Peyer's patch (tissue), 4 donors: Measurements from ENCODE around the gene ERC1. TPM values are rescaled to one million over a fixed set of nuclear protein-coding genes. Genes with fewer than 3 reads are reported as not detected.

Experiments
- DNase-seq, 3 donors: peaks; one replicate each; pipeline ENCODE4 v3.0.0-alpha.2; 2017 to 2019
- H3K27ac ChIP-seq, 4 donors: fragments of 200-600 bp; sonication (generic); one replicate each; pipeline ENCODE4 v1.5.1; 2016 to 2019
- H3K27me3 ChIP-seq, 2 donors: fragments of 200-600 bp; sonication (generic); one replicate each; pipeline ENCODE4 v1.5.1; 2019
- H3K36me3 ChIP-seq, 3 donors: fragments of 200-600 bp; sonication (generic); one replicate each; pipeline ENCODE4 v1.5.1; 2016 to 2019
- H3K4me1 ChIP-seq, 4 donors: fragments of 200-600 bp; sonication (generic); one replicate each; pipeline ENCODE4 v1.5.1; 2016 to 2019
- H3K4me3 ChIP-seq, 4 donors: fragments of 200-600 bp; sonication (generic); 1 replicate in 3 of 4; 2 replicates in 1 of 4; pipeline ENCODE4 v1.5.1; 2016 to 2019; ENCODE audit warnings: mild to moderate bottlenecking in 1 of 4
- H3K9me3 ChIP-seq, 4 donors: fragments of 200-600 bp; sonication (generic); one replicate each; pipeline ENCODE4 v1.5.1; 2016 to 2019; ENCODE audit warnings: mild to moderate bottlenecking in 1 of 4
- CTCF ChIP-seq, 6 experiments: fragments of 450-650 bp in 4 of 6; fragments of 200-600 bp in 2 of 6; sonication (generic) in 1 of 6; IDR thresholded peaks; one replicate each; pipeline ENCODE4 v1.5.1; 2017 to 2019; ENCODE audit warnings: antibody characterized with exemption in 6 of 6, mild to moderate bottlenecking in 3 of 6, moderate library complexity in 1 of 6
- POLR2A ChIP-seq, 2 donors: fragments of 450-650 bp; IDR thresholded peaks; one replicate each; pipeline ENCODE4 v1.5.1; 2017; ENCODE audit warnings: antibody characterized with exemption in 2 of 2, mild to moderate bottlenecking in 2 of 2, moderate library complexity in 2 of 2
- total RNA-seq, 4 donors: library from RNA; depleted of rRNA; stranded (reverse); fragments of >200 nt; gene quantifications; one replicate each; pipeline ENCODE4 v1.1.0, GENCODE V29; 2016

The ERC1 gene
- total RNA-seq, 4 donors from 2014 or later = 26.5 to 184 (median 31.7) TPM

- Histone ChIP-seq H3K4me3 (no peak overlapping the region), H3K36me3 (no peaks in the 10 kb centered on the region), H3K27ac (no peak overlapping the region), H3K27me3 (no peaks in the 10 kb centered on the region), H3K9me3 (no peaks in the 10 kb centered on the region), H3K4me1 (no peaks in the 10 kb centered on the region)
- no peak for TF ChIP-seq POLR2A (IDR thresholded peaks at IDR 0.05)
- TF ChIP-seq CTCF (IDR thresholded peaks at IDR 0.05) = no peak
- DNase-seq = no peak
Measured at GRCh38 chr12:955939-956338, 35.1 kb upstream of the ERC1 start.

- Histone ChIP-seq H3K9me3 (no peaks in the 10 kb centered on the region), H3K27me3 (no peaks in the 10 kb centered on the region), H3K4me3 (no peak overlapping the region), H3K4me1 (no peaks in the 10 kb centered on the region), H3K36me3 (no peaks in the 10 kb centered on the region), H3K27ac (no peak overlapping the region)
- TF ChIP-seq POLR2A (IDR thresholded peaks at IDR 0.05) (no peak), CTCF (IDR thresholded peaks at IDR 0.05) (no peak)
- DNase-seq = no peak
Measured at GRCh38 chr12:958588-959123, 32.4 kb upstream of the ERC1 start.

GRCh38 chr12:966724-967123 is 24.3 kb upstream of the ERC1 start:
- H3K4me1 ChIP-seq = no peaks in the 10 kb centered on the region
- TF ChIP-seq CTCF (IDR thresholded peaks at IDR 0.05) (no peak), POLR2A (IDR thresholded peaks at IDR 0.05) (no peak)
- H3K27ac ChIP-seq = no peak overlapping the region
- DNase-seq = no peak
- H3K9me3 ChIP-seq = no peaks in the 10 kb centered on the region
- H3K27me3 ChIP-seq = no peaks in the 10 kb centered on the region
- H3K4me3 ChIP-seq = no peak overlapping the region
- no peaks in the 10 kb centered on the region for H3K36me3 ChIP-seq

GRCh38 chr12:967641-968040 is 23.4 kb upstream of the ERC1 start:
- Histone ChIP-seq H3K4me3 (no peak overlapping the region), H3K4me1 (no peaks in the 10 kb centered on the region), H3K27me3 (no peaks in the 10 kb centered on the region), H3K27ac (no peak overlapping the region), H3K9me3 (no peaks in the 10 kb centered on the region), H3K36me3 (no peaks in the 10 kb centered on the region)
- no peak for DNase-seq
- no peak for TF ChIP-seq CTCF (IDR thresholded peaks at IDR 0.05)
- TF ChIP-seq POLR2A (IDR thresholded peaks at IDR 0.05) = no peak

GRCh38 chr12:968545-968944 is 22.5 kb upstream of the ERC1 start:
- no peaks in the 10 kb centered on the region for H3K9me3 ChIP-seq
- DNase-seq = no peak
- H3K36me3 ChIP-seq = no peaks in the 10 kb centered on the region
- no peak overlapping the region for H3K4me3 ChIP-seq
- no peak overlapping the region for H3K27ac ChIP-seq
- H3K4me1 ChIP-seq = no peaks in the 10 kb centered on the region
- TF ChIP-seq CTCF (IDR thresholded peaks at IDR 0.05) (no peak), POLR2A (IDR thresholded peaks at IDR 0.05) (no peak)
- no peaks in the 10 kb centered on the region for H3K27me3 ChIP-seq

- Histone ChIP-seq H3K4me1 (no peaks in the 10 kb centered on the region), H3K36me3 (no peaks in the 10 kb centered on the region), H3K27ac (no peak overlapping the region), H3K27me3 (no peaks in the 10 kb centered on the region), H3K4me3 (no peak overlapping the region), H3K9me3 (no peaks in the 10 kb centered on the region)
- DNase-seq = no peak
- TF ChIP-seq POLR2A (IDR thresholded peaks at IDR 0.05) (no peak), CTCF (IDR thresholded peaks at IDR 0.05) (no peak)
Measured at GRCh38 chr12:969821-970220, 21.2 kb upstream of the ERC1 start.
